Measurements from ENCODE around the gene NEFH.
"Not testable (repeated sequence)": the region's sequence is repeated elsewhere in the genome, so short reads cannot be mapped to it uniquely, and the experiment has no call there.

NEFH gene

GRCh38 chr22:29434288-29434687 is 45.7 kb upstream of the NEFH start:
- Histone ChIP-seq H3K79me2 (ENCODE audit: control insufficient read depth, low read length) (no peaks in the 10 kb centered on the region), H3K9me3 (ENCODE audit: control insufficient read depth, insufficient read depth, low read length) (no peaks in the 10 kb centered on the region), H3K9me2 (replicated peaks; ENCODE audit: control insufficient read depth, low read length) (no peaks in the 10 kb centered on the region), H3K4me1 (ENCODE audit: control insufficient read depth, low read length) (no peaks in the 10 kb centered on the region), H3K36me3 (ENCODE audit: control insufficient read depth, low read length) (no peaks in the 10 kb centered on the region), H3K4me3 (ENCODE audit: low read length) (no peak overlapping the region), H4K20me1 (ENCODE audit: control insufficient read depth, insufficient read depth, low read depth, low read length) (no peaks in the 10 kb centered on the region), H3K27me3 (ENCODE audit: control insufficient read depth, low read length) (peaks cover 36% of the 10 kb centered on the region), H3F3A (ENCODE audit: control insufficient read depth, insufficient read depth) (no peaks in the 10 kb centered on the region), H3K27ac (ENCODE audit: low read depth, low read length) (no peak overlapping the region), H3K4me2 (ENCODE audit: low read length) (no peak overlapping the region)
- no peak for TF ChIP-seq EZH2phosphoT487 (IDR thresholded peaks at IDR 0.05; ENCODE audit: borderline replicate concordance, low read length)
- TF ChIP-seq, protein P1, sequence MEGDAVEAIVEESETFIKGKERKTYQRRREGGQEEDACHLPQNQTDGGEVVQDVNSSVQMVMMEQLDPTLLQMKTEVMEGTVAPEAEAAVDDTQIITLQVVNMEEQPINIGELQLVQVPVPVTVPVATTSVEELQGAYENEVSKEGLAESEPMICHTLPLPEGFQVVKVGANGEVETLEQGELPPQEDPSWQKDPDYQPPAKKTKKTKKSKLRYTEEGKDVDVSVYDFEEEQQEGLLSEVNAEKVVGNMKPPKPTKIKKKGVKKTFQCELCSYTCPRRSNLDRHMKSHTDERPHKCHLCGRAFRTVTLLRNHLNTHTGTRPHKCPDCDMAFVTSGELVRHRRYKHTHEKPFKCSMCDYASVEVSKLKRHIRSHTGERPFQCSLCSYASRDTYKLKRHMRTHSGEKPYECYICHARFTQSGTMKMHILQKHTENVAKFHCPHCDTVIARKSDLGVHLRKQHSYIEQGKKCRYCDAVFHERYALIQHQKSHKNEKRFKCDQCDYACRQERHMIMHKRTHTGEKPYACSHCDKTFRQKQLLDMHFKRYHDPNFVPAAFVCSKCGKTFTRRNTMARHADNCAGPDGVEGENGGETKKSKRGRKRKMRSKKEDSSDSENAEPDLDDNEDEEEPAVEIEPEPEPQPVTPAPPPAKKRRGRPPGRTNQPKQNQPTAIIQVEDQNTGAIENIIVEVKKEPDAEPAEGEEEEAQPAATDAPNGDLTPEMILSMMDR (IDR thresholded peaks at IDR 0.05; ENCODE audit: low read depth, low read length, poor library complexity, severe bottlenecking), result no peak

DNA sequence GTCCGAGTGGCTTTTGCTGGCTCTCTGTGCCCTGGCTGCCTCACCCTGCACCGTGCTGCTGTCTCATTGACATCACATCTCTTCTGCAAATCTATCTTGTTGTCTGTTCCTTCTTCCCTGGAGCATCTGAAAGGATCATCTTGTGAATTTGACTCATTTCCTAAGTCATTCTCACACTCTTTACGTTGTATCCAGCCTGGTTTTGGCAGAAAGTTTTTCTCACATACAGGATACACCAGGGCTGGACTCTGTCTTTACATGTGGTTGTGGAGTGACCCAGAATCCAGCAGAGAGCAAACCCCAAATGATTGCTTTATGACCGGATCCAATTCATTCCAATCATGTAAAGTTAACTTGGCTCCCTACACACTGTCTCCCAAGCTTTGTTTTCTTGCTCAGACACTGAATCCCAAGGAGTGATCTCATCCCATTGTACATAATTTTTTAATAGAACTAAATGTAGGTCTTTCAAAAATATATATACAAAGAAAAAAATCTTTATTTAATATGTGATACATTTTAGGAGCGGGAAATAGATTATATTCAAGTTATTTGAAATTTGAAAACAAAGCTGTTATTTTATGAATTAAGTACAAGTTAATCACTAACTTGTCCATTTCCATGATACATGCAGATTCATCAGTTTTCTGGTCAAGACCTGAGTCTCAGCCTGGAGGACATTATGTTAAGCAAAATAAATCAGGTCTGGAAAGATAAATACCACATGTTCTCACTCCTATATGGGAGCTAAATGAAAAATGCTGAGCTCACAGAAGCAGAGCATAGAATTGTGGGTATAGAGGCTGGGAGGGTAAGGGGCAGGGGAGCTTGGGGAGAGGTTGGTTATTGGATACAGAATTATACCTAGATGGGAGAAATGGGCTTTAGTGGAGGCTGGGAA is 44.5 kb upstream of the NEFH start:
- no peaks in the 10 kb centered on the region for H3K9me2 ChIP-seq (replicated peaks; ENCODE audit: control insufficient read depth, low read length)
- no peak for TF ChIP-seq EZH2phosphoT487 (IDR thresholded peaks at IDR 0.05; ENCODE audit: borderline replicate concordance, low read length)
- TF ChIP-seq, protein P1 (IDR thresholded peaks at IDR 0.05; ENCODE audit: low read depth, low read length, poor library complexity, severe bottlenecking), result no peak

GRCh38 chr22:29438283-29438682 is 41.7 kb upstream of the NEFH start, which contains the start of gene RFPL1:
Gene RFPL1, plus strand, starts transcription at chr22:29438583.
- H3K4me3 ChIP-seq (ENCODE audit: low read length); H3K36me3 ChIP-seq (ENCODE audit: control insufficient read depth, low read length); H3K4me2 ChIP-seq (ENCODE audit: low read length); H3K9me3 ChIP-seq (ENCODE audit: control insufficient read depth, insufficient read depth, low read length); H3K9me2 ChIP-seq (replicated peaks; ENCODE audit: control insufficient read depth, low read length); H3K79me2 ChIP-seq (ENCODE audit: control insufficient read depth, low read length); H4K20me1 ChIP-seq (ENCODE audit: control insufficient read depth, insufficient read depth, low read depth, low read length); H3K27ac ChIP-seq (ENCODE audit: low read depth, low read length); H3F3A ChIP-seq (ENCODE audit: control insufficient read depth, insufficient read depth); H3K4me1 ChIP-seq (ENCODE audit: control insufficient read depth, low read length): not testable (repeated sequence)
- peaks cover 14% of the 10 kb centered on the region for H3K27me3 ChIP-seq (ENCODE audit: control insufficient read depth, low read length)

More for the DNA sequence above, 44.5 kb upstream of the NEFH start:
- Histone ChIP-seq H3K27me3 (ENCODE audit: control insufficient read depth, low read length) (peaks cover 27% of the 10 kb centered on the region), H3F3A (ENCODE audit: control insufficient read depth, insufficient read depth) (no peaks in the 10 kb centered on the region), H3K4me3 (ENCODE audit: low read length) (no peak overlapping the region), H3K79me2 (ENCODE audit: control insufficient read depth, low read length) (no peaks in the 10 kb centered on the region), H3K36me3 (ENCODE audit: control insufficient read depth, low read length) (no peaks in the 10 kb centered on the region), H4K20me1 (ENCODE audit: control insufficient read depth, insufficient read depth, low read depth, low read length) (no peaks in the 10 kb centered on the region), H3K9me3 (ENCODE audit: control insufficient read depth, insufficient read depth, low read length) (no peaks in the 10 kb centered on the region), H3K4me2 (ENCODE audit: low read length) (no peak overlapping the region), H3K4me1 (ENCODE audit: control insufficient read depth, low read length) (no peaks in the 10 kb centered on the region), H3K27ac (ENCODE audit: low read depth, low read length) (no peak overlapping the region)

DNA sequence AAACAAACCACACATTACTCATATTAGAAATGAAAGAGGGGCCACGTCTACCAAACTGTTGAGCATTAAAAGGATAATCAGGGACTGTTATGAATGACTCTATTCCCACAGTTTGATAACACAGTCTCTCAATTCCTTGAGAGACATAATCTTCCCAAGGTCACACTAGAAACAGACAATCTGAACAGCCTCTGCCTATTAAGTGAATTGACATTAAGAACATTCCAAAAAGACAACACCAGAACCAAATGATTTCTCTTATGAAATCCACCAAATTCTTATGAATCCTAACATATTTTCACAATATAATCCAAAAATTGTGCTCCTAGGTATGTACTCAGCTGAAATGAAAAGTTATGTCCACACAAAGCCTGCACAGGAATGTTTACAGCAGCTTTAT is 37.0 kb upstream of the NEFH start:
- Histone ChIP-seq H3K27ac (ENCODE audit: low read depth, low read length) (no peak overlapping the region), H3K4me1 (ENCODE audit: control insufficient read depth, low read length) (no peaks in the 10 kb centered on the region), H3K79me2 (ENCODE audit: control insufficient read depth, low read length) (no peaks in the 10 kb centered on the region), H3K36me3 (ENCODE audit: control insufficient read depth, low read length) (no peaks in the 10 kb centered on the region), H4K20me1 (ENCODE audit: control insufficient read depth, insufficient read depth, low read depth, low read length) (no peaks in the 10 kb centered on the region), H3K9me2 (replicated peaks; ENCODE audit: control insufficient read depth, low read length) (no peaks in the 10 kb centered on the region), H3K4me3 (ENCODE audit: low read length) (no peak overlapping the region), H3F3A (ENCODE audit: control insufficient read depth, insufficient read depth) (no peaks in the 10 kb centered on the region), H3K27me3 (ENCODE audit: control insufficient read depth, low read length) (peaks cover 10% of the 10 kb centered on the region), H3K4me2 (ENCODE audit: low read length) (no peak overlapping the region), H3K9me3 (ENCODE audit: control insufficient read depth, insufficient read depth, low read length) (no peaks in the 10 kb centered on the region)
- TF ChIP-seq, protein P1 (IDR thresholded peaks at IDR 0.05; ENCODE audit: low read depth, low read length, poor library complexity, severe bottlenecking), result no peak
- no peak for TF ChIP-seq EZH2phosphoT487 (IDR thresholded peaks at IDR 0.05; ENCODE audit: borderline replicate concordance, low read length)
